IPS-20b (cell line): Measurements from ENCODE around the gene MICALL1.

ENCODE experiments used
- H3K27ac ChIP-seq: one replicate; pipeline ENCODE4 v1.5.1; 2013; ENCODE audit warnings: low read length
- H3K27me3 ChIP-seq: 2 replicates; pipeline ENCODE4 v1.6.1; 2013; ENCODE audit warnings: mild to moderate bottlenecking, low read length, inconsistent platforms; ENCODE audit not compliant: insufficient read depth
- H3K36me3 ChIP-seq: 2 replicates; pipeline ENCODE4 v1.6.1; 2013; ENCODE audit warnings: low read depth, mild to moderate bottlenecking, inconsistent platforms, low read length, moderate library complexity; ENCODE audit not compliant: insufficient read depth
- H3K4me1 ChIP-seq: 2 replicates; pipeline ENCODE4 v1.6.1; 2013; ENCODE audit warnings: mild to moderate bottlenecking, control low read depth, inconsistent platforms, low read length, moderate library complexity; ENCODE audit not compliant: insufficient read depth
- H3K4me3 ChIP-seq: 2 replicates; pipeline ENCODE4 v1.5.1; 2013; ENCODE audit warnings: mild to moderate bottlenecking, low read length, inconsistent platforms
- H3K9ac ChIP-seq: 2 replicates; pipeline ENCODE4 v1.6.1; 2013; ENCODE audit warnings: low read depth, mild to moderate bottlenecking, inconsistent platforms, low read length, moderate library complexity
- H3K9me3 ChIP-seq: 2 replicates; pipeline ENCODE4 v1.6.1; 2013; ENCODE audit warnings: mild to moderate bottlenecking, low read depth, low read length, inconsistent platforms; ENCODE audit not compliant: insufficient read depth

MICALL1 gene

GRCh38 chr22:37905534-37906363 lies at the start of gene MICALL1:
MICALL1 (plus strand) TSS chr22:37906297; CDS start chr22:37906423, 126 bp downstream.
- H3K9me3 ChIP-seq, result no peaks in the 10 kb centered on the region
- no peaks in the 10 kb centered on the region for H3K27me3 ChIP-seq
- H3K36me3 ChIP-seq, result no peaks in the 10 kb centered on the region
- peaks cover 20% of the 10 kb centered on the region for H3K4me1 ChIP-seq
- peak within 1 kb of the TSS; percentile 69 for H3K9ac ChIP-seq
- peak within 1 kb of the TSS; percentile 75 for H3K4me3 ChIP-seq
- no peak within 1 kb of the TSS for H3K27ac ChIP-seq

- H3K4me3 ChIP-seq, result no peak overlapping the region
- peaks cover 97% of the 10 kb centered on the region for H3K36me3 ChIP-seq
- no peaks in the 10 kb centered on the region for H3K9me3 ChIP-seq
- no peak overlapping the region for H3K27ac ChIP-seq
- no peaks in the 10 kb centered on the region for H3K27me3 ChIP-seq
- H3K4me1 ChIP-seq, result no peaks in the 10 kb centered on the region
- no peak overlapping the region for H3K9ac ChIP-seq
Observed at GRCh38 chr22:37860796-37861421, 45.2 kb upstream of the MICALL1 start.

- no peaks in the 10 kb centered on the region for H3K4me1 ChIP-seq
- H3K36me3 ChIP-seq, result peaks cover 95% of the 10 kb centered on the region
- no peak overlapping the region for H3K27ac ChIP-seq
- no peaks in the 10 kb centered on the region for H3K9me3 ChIP-seq
- no peaks in the 10 kb centered on the region for H3K27me3 ChIP-seq
- no peak overlapping the region for H3K9ac ChIP-seq
- H3K4me3 ChIP-seq, result no peak overlapping the region
Observed at GRCh38 chr22:37862570-37863325, 43.3 kb upstream of the MICALL1 start.

GRCh38 chr22:37865510-37865909 lies 40.6 kb upstream of the MICALL1 start:
- H3K4me1 ChIP-seq, result no peaks in the 10 kb centered on the region; the same call in 1 of the 2 replicates
- no peaks in the 10 kb centered on the region for H3K9me3 ChIP-seq
- H3K9ac ChIP-seq, result no peak overlapping the region
- H3K4me3 ChIP-seq, result no peak overlapping the region
- H3K27ac ChIP-seq, result no peak overlapping the region
- peaks cover 97% of the 10 kb centered on the region for H3K36me3 ChIP-seq
- H3K27me3 ChIP-seq, result no peaks in the 10 kb centered on the region

- H3K9ac ChIP-seq, result no peak overlapping the region
- H3K4me3 ChIP-seq, result no peak overlapping the region
- no peak overlapping the region for H3K27ac ChIP-seq
- no peaks in the 10 kb centered on the region for H3K27me3 ChIP-seq
- H3K4me1 ChIP-seq, result no peaks in the 10 kb centered on the region; the same call in 1 of the 2 replicates
- no peaks in the 10 kb centered on the region for H3K9me3 ChIP-seq
- H3K36me3 ChIP-seq, result peaks cover 96% of the 10 kb centered on the region
Observed at GRCh38 chr22:37870273-37870672, 35.8 kb upstream of the MICALL1 start.

GRCh38 chr22:37880668-37881440 lies 25.2 kb upstream of the MICALL1 start:
- no peak overlapping the region for H3K4me3 ChIP-seq
- peaks cover 90% of the 10 kb centered on the region for H3K36me3 ChIP-seq
- H3K4me1 ChIP-seq, result no peaks in the 10 kb centered on the region
- H3K9ac ChIP-seq, result no peak overlapping the region
- no peaks in the 10 kb centered on the region for H3K9me3 ChIP-seq
- no peak overlapping the region for H3K27ac ChIP-seq
- no peaks in the 10 kb centered on the region for H3K27me3 ChIP-seq

- Histone ChIP-seq H3K36me3 (peaks cover 87% of the 10 kb centered on the region), H3K9ac (no peak overlapping the region), H3K27ac (no peak overlapping the region), H3K27me3 (no peaks in the 10 kb centered on the region), H3K9me3 (no peaks in the 10 kb centered on the region), H3K4me3 (no peak overlapping the region), H3K4me1 (no peaks in the 10 kb centered on the region)
Observed at GRCh38 chr22:37884420-37884819, 21.7 kb upstream of the MICALL1 start.

- Histone ChIP-seq H3K9ac (0 out of 2 replicates have a peak overlapping the region, but pooled peaks have one; percentile 2), H3K4me3 (no peak overlapping the region), H3K27ac (no peak overlapping the region), H3K36me3 (peaks cover 77% of the 10 kb centered on the region), H3K9me3 (no peaks in the 10 kb centered on the region), H3K4me1 (no peaks in the 10 kb centered on the region), H3K27me3 (no peaks in the 10 kb centered on the region)
Observed at GRCh38 chr22:37887584-37888378, 18.3 kb upstream of the MICALL1 start.

- Histone ChIP-seq H3K27ac (no peak overlapping the region), H3K36me3 (peaks cover 47% of the 10 kb centered on the region), H3K9me3 (no peaks in the 10 kb centered on the region), H3K27me3 (no peaks in the 10 kb centered on the region), H3K4me1 (peaks cover 20% of the 10 kb centered on the region), H3K9ac (no peak overlapping the region), H3K4me3 (no peak overlapping the region)
Observed at GRCh38 chr22:37891926-37892325, 14.2 kb upstream of the MICALL1 start.

- H3K27me3 ChIP-seq, result no peaks in the 10 kb centered on the region
- peaks cover 39% of the 10 kb centered on the region for H3K36me3 ChIP-seq
- peaks cover 23% of the 10 kb centered on the region for H3K4me1 ChIP-seq
- H3K9ac ChIP-seq, result no peak overlapping the region
- H3K9me3 ChIP-seq, result no peaks in the 10 kb centered on the region
- H3K27ac ChIP-seq, result no peak overlapping the region
- no peak overlapping the region for H3K4me3 ChIP-seq
Observed at GRCh38 chr22:37892566-37893335, 13.3 kb upstream of the MICALL1 start.
